Ovary (tissue), 3 donors: ENCODE measurements around the gene CASP5.

ENCODE experiments used
- POLR2A ChIP-seq: fragments of 450-650 bp; IDR thresholded peaks from one replicate; pipeline ENCODE4 v1.6.1; 2017; ENCODE audit warnings: antibody characterized with exemption, mild to moderate bottlenecking, moderate library complexity
- TF ChIP-seq, protein P1 (sequence below), 3 donors: fragments of 450-650 bp in 2 of 3; fragments of 200-600 bp in 1 of 3; IDR thresholded peaks; one replicate each; pipeline versions ENCODE4 v1.5.1 to v1.8.0; 2016 to 2022; ENCODE audit warnings: antibody characterized with exemption in 3 of 3, mild to moderate bottlenecking in 1 of 3
- donor health status: DM: no; HTN: no; CAD: no.

DNA sequence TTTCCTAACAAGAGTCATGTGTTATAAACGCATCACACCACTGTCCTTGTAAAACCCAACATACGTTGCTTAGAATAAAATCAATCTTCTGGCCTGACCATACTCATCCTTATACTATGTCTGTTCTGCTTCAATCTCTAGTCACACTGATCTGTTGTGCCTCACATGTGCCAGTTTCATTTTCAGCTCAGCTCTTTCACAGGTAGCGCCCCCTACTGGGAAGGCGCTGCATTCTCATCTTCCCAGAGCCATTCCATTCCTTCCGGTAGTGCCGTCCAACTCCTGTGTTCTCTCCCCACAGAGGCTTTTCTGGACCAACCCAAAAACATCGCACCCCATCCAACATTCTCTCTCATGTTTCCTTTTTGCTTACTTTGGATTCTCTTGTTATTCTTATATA lies 22.2 kb downstream of the CASP5 start:
- TF ChIP-seq POLR2A, result no peak
- TF ChIP-seq, protein P1, sequence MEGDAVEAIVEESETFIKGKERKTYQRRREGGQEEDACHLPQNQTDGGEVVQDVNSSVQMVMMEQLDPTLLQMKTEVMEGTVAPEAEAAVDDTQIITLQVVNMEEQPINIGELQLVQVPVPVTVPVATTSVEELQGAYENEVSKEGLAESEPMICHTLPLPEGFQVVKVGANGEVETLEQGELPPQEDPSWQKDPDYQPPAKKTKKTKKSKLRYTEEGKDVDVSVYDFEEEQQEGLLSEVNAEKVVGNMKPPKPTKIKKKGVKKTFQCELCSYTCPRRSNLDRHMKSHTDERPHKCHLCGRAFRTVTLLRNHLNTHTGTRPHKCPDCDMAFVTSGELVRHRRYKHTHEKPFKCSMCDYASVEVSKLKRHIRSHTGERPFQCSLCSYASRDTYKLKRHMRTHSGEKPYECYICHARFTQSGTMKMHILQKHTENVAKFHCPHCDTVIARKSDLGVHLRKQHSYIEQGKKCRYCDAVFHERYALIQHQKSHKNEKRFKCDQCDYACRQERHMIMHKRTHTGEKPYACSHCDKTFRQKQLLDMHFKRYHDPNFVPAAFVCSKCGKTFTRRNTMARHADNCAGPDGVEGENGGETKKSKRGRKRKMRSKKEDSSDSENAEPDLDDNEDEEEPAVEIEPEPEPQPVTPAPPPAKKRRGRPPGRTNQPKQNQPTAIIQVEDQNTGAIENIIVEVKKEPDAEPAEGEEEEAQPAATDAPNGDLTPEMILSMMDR (IDR thresholded peaks at IDR 0.05), result no peak
